Vagina (tissue), 2 donors: ENCODE results near the gene EVC. TPM values are rescaled to one million over a fixed set of nuclear protein-coding genes. Genes with fewer than 3 reads are reported as not detected.

ENCODE experiments used
- DNase-seq, 2 donors: peaks; one replicate each; pipeline ENCODE4 v3.0.0-alpha.2; 2017; ENCODE audit errors: extremely low spot score in 2 of 2
- H3K27ac ChIP-seq: fragments of 200-600 bp; sonication (generic); one replicate; pipeline ENCODE4 v1.5.1; 2019
- H3K27me3 ChIP-seq: fragments of 200-600 bp; sonication (generic); one replicate; pipeline ENCODE4 v1.5.1; 2019
- H3K36me3 ChIP-seq, 2 donors: fragments of 200-600 bp; sonication (generic); one replicate each; pipeline ENCODE4 v1.5.1; 2017 to 2019
- H3K4me1 ChIP-seq: fragments of 200-600 bp; sonication (generic); one replicate; pipeline ENCODE4 v1.5.1; 2019
- H3K4me3 ChIP-seq, 2 donors: fragments of 200-600 bp; sonication (generic); 1 replicate in 1 of 2; 2 replicates in 1 of 2; pipeline ENCODE4 v1.5.1; 2016 to 2019
- H3K9me3 ChIP-seq: fragments of 200-600 bp; sonication (generic); one replicate; pipeline ENCODE4 v1.5.1; 2019
- POLR2A ChIP-seq, 2 donors: fragments of 450-650 bp; IDR thresholded peaks; one replicate each; pipeline ENCODE4 v1.6.1; 2017; ENCODE audit warnings: antibody characterized with exemption in 2 of 2, mild to moderate bottlenecking in 2 of 2, moderate library complexity in 2 of 2
- POLR2AphosphoS5 ChIP-seq, 2 donors: sonication (generic); formaldehyde crosslinking; IDR thresholded peaks; one replicate each; pipeline ENCODE4 v1.9.0; 2017; ENCODE audit warnings: antibody characterized with exemption in 2 of 2, mild to moderate bottlenecking in 2 of 2, low read depth in 1 of 2; ENCODE audit not compliant: insufficient read depth in 1 of 2
- intact Hi-C: fragments of 100-400 bp; cut with DNase I; formaldehyde crosslinking; loops from one replicate; pipeline ENCODE4 v1.15.1; 2023
- total RNA-seq: library from RNA; depleted of rRNA; stranded (reverse); fragments of >200 nt; gene quantifications from one replicate; pipeline ENCODE4 v1.2.3, GENCODE V29; 2016
- TF ChIP-seq, protein P1 (sequence below), 3 experiments: fragments of 450-650 bp in 2 of 3; fragments of 200-600 bp in 1 of 3; sonication (generic) in 1 of 3; IDR thresholded peaks; one replicate each; pipeline ENCODE4 v1.5.1; 2017 to 2019; ENCODE audit warnings: antibody characterized with exemption in 3 of 3, mild to moderate bottlenecking in 2 of 3, moderate library complexity in 2 of 3

EVC gene
- total RNA-seq, 1 donor from 2014 or later, result 19.4 TPM

DNA sequence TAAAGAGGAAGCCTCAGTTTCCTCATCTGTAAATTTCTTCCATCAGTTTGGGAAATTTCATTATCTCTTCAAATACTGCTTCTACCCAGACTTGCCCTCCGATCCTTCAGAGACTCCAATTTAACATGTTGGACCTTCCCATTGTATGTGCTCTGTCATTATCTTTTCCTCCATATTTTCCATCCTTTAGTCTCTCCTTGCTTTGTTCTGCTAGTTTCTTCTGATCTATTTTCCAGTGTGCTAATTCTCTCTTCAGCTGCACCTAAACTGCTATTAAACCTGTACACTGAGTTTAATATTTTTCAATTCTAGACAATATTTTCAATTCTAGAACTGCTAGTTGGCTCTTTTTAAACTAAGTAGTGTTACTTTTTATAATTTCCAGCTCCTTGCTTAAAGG, 65.5 kb downstream of the EVC start:
- H3K36me3 ChIP-seq, result peaks cover 0 to 7% of the 10 kb centered on the region in 2 donors
- H3K4me1 ChIP-seq, result peaks cover 16% of the 10 kb centered on the region
- H3K27ac ChIP-seq, result no peak overlapping the region
- DNase-seq, result no peak
- no peaks in the 10 kb centered on the region for H3K9me3 ChIP-seq
- H3K27me3 ChIP-seq, result no peaks in the 10 kb centered on the region
- H3K4me3 ChIP-seq, result no peak overlapping the region
- TF ChIP-seq, protein P1, sequence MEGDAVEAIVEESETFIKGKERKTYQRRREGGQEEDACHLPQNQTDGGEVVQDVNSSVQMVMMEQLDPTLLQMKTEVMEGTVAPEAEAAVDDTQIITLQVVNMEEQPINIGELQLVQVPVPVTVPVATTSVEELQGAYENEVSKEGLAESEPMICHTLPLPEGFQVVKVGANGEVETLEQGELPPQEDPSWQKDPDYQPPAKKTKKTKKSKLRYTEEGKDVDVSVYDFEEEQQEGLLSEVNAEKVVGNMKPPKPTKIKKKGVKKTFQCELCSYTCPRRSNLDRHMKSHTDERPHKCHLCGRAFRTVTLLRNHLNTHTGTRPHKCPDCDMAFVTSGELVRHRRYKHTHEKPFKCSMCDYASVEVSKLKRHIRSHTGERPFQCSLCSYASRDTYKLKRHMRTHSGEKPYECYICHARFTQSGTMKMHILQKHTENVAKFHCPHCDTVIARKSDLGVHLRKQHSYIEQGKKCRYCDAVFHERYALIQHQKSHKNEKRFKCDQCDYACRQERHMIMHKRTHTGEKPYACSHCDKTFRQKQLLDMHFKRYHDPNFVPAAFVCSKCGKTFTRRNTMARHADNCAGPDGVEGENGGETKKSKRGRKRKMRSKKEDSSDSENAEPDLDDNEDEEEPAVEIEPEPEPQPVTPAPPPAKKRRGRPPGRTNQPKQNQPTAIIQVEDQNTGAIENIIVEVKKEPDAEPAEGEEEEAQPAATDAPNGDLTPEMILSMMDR (IDR thresholded peaks at IDR 0.05), result no peak
- TF ChIP-seq POLR2AphosphoS5 (IDR thresholded peaks at IDR 0.05; ENCODE audit: insufficient read depth in 1 of 2, low read depth in 1 of 2) (no peak), POLR2A (IDR thresholded peaks at IDR 0.05) (no peak)
- intact Hi-C loops, result no loop called here

DNA sequence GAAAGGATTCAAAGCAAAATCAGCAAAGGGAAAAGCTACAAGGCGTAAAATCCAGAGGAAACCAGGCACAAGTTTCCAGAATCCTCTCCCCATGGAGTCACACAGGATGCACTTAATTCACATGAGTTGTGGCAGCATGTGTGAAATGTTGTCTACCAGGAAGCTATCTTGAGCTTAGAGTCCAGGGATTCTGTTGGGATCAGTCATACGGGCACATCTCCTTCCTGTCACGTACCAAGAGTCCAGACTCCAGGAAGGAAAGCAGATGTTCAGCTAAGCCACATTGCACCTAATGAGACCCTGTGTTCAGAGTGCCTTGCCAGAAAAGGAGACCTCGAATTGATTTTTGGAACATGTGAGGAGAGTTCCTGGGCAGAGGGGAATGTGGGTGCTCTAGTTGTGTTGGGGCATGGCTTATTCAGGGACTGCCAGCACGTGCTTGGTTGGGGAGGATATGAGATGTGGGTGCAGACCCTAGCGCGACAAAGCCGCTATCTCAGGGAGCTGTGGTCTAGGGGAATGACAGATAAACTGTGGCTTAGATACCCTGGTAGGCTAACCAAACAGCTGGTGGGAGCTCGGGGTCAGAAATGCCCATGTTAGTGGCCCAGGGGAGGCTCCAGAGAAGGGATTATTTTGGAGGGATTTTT, 70.0 kb downstream of the EVC start:
- no peak overlapping the region for H3K4me3 ChIP-seq

DNA sequence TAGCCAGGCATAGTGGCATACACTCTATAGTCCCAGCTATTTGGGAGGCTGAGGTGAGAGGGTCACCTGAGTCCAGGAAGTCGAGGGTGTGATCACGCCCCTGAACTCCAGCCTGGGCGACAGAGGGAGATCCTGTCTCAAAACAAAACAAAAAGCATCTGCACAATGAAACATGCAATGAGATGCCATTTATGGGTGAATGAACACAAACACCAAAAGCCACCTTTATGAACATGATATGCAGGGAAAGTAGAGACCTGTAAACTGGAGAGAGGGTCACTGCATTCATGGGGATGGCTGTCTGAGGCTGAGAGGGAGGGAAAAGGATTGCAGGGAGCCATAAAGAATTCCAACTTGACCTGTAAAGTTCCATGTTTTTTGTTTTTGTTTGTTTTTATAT, 70.7 kb downstream of the EVC start:
- TF ChIP-seq, protein P1 (IDR thresholded peaks at IDR 0.05), result no peak
- TF ChIP-seq POLR2AphosphoS5 (IDR thresholded peaks at IDR 0.05; ENCODE audit: insufficient read depth in 1 of 2, low read depth in 1 of 2) (no peak), POLR2A (IDR thresholded peaks at IDR 0.05) (no peak)
- H3K36me3 ChIP-seq, result no peaks in the 10 kb centered on the region
- H3K4me1 ChIP-seq, result no peaks in the 10 kb centered on the region
- intact Hi-C loops, result no loop called here
- no peak overlapping the region for H3K4me3 ChIP-seq
- H3K9me3 ChIP-seq, result no peaks in the 10 kb centered on the region
- DNase-seq, result no peak
- no peaks in the 10 kb centered on the region for H3K27me3 ChIP-seq
- H3K27ac ChIP-seq, result no peak overlapping the region

More for the DNA sequence above, 70.0 kb downstream of the EVC start:
- intact Hi-C loops, result no loop called here
- TF ChIP-seq POLR2AphosphoS5 (IDR thresholded peaks at IDR 0.05; ENCODE audit: insufficient read depth in 1 of 2, low read depth in 1 of 2) (no peak), POLR2A (IDR thresholded peaks at IDR 0.05) (no peak)
- TF ChIP-seq, protein P1 (IDR thresholded peaks at IDR 0.05), result no peak
- Histone ChIP-seq H3K36me3 (peaks cover 0 to 5% of the 10 kb centered on the region in 2 donors), H3K4me1 (no peaks in the 10 kb centered on the region), H3K27ac (no peak overlapping the region), H3K27me3 (no peaks in the 10 kb centered on the region), H3K9me3 (no peaks in the 10 kb centered on the region)
- no peak for DNase-seq

DNA sequence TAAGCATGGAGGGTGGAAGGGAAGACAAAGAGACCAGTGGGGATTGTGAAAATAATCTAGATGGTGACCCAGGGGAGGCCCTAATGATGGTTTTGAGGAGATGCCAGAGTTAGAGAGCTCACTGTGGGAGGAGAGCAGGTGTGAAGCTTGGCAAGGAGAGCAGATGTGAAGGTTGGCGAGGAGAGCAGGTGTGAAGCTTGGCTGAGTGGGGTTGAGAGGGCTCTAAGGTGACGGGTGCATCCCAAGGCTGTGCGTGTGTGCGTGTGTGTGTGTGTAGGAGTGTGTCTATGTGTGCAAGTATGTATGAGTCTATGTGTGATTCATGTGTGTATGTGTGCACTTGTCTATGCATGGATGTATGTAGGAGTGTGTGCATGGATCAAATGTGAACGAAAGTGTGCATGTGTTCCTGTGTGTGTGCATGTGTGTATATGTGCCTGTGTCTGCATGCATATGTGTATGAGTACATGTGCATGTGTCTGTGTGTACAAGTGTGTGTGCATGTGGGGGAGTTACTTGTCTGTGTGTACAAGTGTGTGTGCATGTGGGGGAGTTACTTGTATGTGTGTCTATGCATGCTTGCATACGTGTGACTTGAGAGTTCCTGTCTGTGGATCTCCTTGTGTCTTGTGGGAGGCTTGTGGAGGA, 72.0 kb downstream of the EVC start:
- Histone ChIP-seq H3K36me3 (peaks cover 0 to 6% of the 10 kb centered on the region in 2 donors), H3K4me1 (no peaks in the 10 kb centered on the region), H3K4me3 (no peak overlapping the region), H3K27ac (no peak overlapping the region), H3K27me3 (no peaks in the 10 kb centered on the region), H3K9me3 (no peaks in the 10 kb centered on the region)
- TF ChIP-seq, protein P1 (IDR thresholded peaks at IDR 0.05), result no peak
- TF ChIP-seq POLR2A (IDR thresholded peaks at IDR 0.05) (no peak), POLR2AphosphoS5 (IDR thresholded peaks at IDR 0.05; ENCODE audit: insufficient read depth in 1 of 2, low read depth in 1 of 2) (no peak)
- no peak for DNase-seq
- intact Hi-C loops, result no loop called here

DNA sequence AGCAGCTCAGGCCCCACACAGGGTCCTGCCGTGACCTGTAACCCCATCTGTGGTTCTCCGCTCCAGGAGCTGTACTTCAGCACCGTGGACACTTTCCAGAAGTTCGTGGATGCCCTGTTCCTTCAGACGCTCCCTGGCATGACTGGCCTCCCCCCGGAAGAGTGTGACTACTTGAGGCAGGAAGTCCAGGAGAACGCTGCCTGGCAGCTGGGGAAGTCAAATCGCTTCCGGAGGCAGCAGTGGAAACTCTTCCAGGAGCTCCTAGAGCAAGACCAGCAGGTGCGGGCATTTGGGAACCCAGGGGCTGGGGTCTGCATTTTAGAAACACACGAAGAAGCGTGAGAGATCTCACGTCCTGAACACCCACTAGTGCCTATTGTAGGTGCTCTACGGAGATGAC, 72.5 kb downstream of the EVC start:
- H3K9me3 ChIP-seq, result no peaks in the 10 kb centered on the region
- no peaks in the 10 kb centered on the region for H3K27me3 ChIP-seq
- intact Hi-C loops, result no loop called here
- H3K4me1 ChIP-seq, result no peaks in the 10 kb centered on the region
- DNase-seq, result no peak
- TF ChIP-seq POLR2A (IDR thresholded peaks at IDR 0.05), result no peak
- TF ChIP-seq, protein P1 (IDR thresholded peaks at IDR 0.05), result no peak
- TF ChIP-seq POLR2AphosphoS5 (IDR thresholded peaks at IDR 0.05; ENCODE audit: insufficient read depth in 1 of 2, low read depth in 1 of 2), result no peak
- peaks cover 0 to 12% of the 10 kb centered on the region in 2 donors for H3K36me3 ChIP-seq
- H3K4me3 ChIP-seq, result no peak overlapping the region
- no peak overlapping the region for H3K27ac ChIP-seq
